T-helper 1 cell treated with Interleukin-12 subunit alpha and Interleukin-12 subunit beta and Interleukin-4 antibody, amounts not matched to agents 30 μg/mL and 1 μg/mL, for 36 hours (primary cell): ENCODE data around the gene DNAI7.

ENCODE experiments used
- H3K27ac Mint-ChIP-seq: one replicate; pipeline ENCODE4 v1.8.0; 2021; ENCODE audit warnings: mild to moderate bottlenecking, mixed read lengths
- H3K27me3 Mint-ChIP-seq: one replicate; pipeline ENCODE4 v1.8.0; 2021; ENCODE audit warnings: low read depth, mixed read lengths
- H3K36me3 Mint-ChIP-seq: one replicate; pipeline ENCODE4 v1.8.0; 2021; ENCODE audit warnings: low read depth, mixed read lengths
- H3K4me1 Mint-ChIP-seq: one replicate; pipeline ENCODE4 v1.8.0; 2021; ENCODE audit warnings: low read depth, mixed read lengths
- H3K4me3 Mint-ChIP-seq: one replicate; pipeline ENCODE4 v1.8.0; 2021; ENCODE audit warnings: mild to moderate bottlenecking, moderate library complexity, mixed read lengths
- H3K9me3 Mint-ChIP-seq: one replicate; pipeline ENCODE4 v1.8.0; 2021; ENCODE audit warnings: mixed read lengths

DNAI7 gene

GRCh38 chr12:25101092-25101445, 93.9 kb downstream of the DNAI7 start:
- Mint-ChIP-seq H3K27ac (no peak overlapping the region), H3K9me3 (no peaks in the 10 kb centered on the region), H3K27me3 (no peaks in the 10 kb centered on the region), H3K36me3 (peaks cover 18% of the 10 kb centered on the region), H3K4me3 (no peak overlapping the region), H3K4me1 (peaks cover 3% of the 10 kb centered on the region)

DNA sequence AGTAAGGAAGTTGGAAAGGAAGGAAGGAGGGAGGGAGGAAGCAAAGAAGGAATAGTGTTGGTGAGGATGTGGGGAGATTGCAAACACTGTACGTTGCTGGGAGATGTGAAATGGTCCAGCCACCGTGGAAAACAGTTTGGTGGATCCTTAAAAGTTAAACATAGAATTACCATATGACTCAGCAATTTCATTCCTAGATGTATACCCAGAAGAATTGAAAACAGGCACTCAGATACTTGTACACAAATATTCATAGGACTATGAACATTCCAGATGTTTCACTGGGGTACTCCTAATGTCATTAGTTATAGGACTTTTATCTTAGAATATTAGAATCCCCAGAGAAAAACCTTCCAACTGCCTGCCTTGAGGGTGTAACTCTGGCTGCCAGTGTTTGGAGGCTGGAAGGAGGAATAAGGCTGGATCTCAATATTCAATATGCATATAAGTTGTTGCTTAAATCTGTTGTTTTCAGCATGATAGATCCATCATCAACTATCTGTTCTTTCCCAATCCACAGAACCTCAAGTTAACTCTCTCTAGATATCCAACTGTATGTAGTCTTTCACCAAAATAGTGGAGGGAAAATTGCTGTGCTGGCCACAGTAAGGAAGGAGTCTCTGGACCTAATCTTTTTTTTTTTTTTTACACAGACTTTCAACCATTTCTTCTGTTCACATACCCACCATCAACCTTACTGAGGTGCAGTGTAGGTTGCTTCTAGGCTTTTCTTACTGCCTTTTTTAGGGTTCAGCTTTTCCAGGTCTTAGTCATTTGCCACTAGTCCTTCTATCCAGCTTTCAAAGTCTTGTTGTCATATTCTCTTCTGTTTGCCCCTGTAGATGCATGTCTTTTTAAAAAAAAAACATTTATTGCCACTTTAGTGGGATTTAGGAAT, 94.5 kb downstream of the DNAI7 start:
- no peak overlapping the region for H3K27ac Mint-ChIP-seq
- H3K27me3 Mint-ChIP-seq: no peaks in the 10 kb centered on the region
- no peaks in the 10 kb centered on the region for H3K9me3 Mint-ChIP-seq
- peaks cover 22% of the 10 kb centered on the region for H3K36me3 Mint-ChIP-seq
- no peak overlapping the region for H3K4me3 Mint-ChIP-seq
- peaks cover 3% of the 10 kb centered on the region for H3K4me1 Mint-ChIP-seq

DNA sequence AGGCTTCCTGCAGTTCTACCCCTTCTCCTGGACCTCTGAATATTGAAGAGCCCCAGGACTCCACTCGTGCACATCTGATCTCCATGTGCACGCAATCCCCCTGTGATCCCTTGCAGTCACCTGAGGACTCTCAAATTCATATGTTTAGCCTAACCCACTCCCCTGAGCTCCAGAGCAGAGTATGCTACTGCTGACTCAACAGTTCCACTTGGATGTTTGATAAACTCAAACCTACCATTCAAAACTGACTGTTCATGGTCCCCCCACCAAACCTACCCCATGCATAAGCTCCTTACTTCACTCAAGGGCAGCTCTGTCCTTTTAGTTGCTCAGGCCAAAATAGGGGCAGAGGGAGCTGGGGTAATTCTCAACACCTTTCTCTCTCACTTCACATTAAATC, 96.0 kb downstream of the DNAI7 start:
- Mint-ChIP-seq H3K36me3 (peaks cover 25% of the 10 kb centered on the region), H3K27ac (no peak overlapping the region), H3K9me3 (peaks cover 6% of the 10 kb centered on the region), H3K4me3 (no peak overlapping the region), H3K27me3 (no peaks in the 10 kb centered on the region), H3K4me1 (peaks cover 3% of the 10 kb centered on the region)

GRCh38 chr12:25089738-25090137, 105.2 kb downstream of the DNAI7 start:
- Mint-ChIP-seq H3K36me3 (peaks cover 45% of the 10 kb centered on the region), H3K4me1 (peaks cover 6% of the 10 kb centered on the region), H3K27ac (no peak overlapping the region), H3K27me3 (no peaks in the 10 kb centered on the region), H3K9me3 (peaks cover 3% of the 10 kb centered on the region), H3K4me3 (no peak overlapping the region)

DNA sequence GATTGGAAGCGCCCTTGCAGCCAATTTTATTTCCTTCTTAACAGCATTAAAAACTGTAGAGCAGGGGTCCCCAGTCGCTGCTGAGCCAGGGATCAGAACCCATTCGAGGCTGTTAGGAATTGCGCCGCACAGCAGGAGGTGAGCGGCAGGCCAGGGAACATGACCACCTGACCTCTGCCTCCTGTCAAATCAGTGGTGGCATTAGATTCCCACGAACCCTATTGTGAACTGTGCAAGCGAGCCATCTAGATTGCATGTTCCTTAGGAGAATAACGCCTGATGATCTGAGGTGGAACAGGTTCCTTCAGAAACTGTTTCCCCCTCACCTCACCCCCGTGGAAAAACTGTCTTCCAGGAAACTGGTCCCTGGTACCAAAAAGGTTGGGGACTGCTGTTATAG, 107.4 kb downstream of the DNAI7 start:
- Mint-ChIP-seq H3K9me3 (no peaks in the 10 kb centered on the region), H3K27ac (peak overlapping the region; percentile 58), H3K4me3 (no peak overlapping the region), H3K36me3 (peaks cover 37% of the 10 kb centered on the region), H3K27me3 (no peaks in the 10 kb centered on the region), H3K4me1 (peaks cover 6% of the 10 kb centered on the region)

GRCh38 chr12:25084816-25085215, 110.1 kb downstream of the DNAI7 start:
- Mint-ChIP-seq H3K36me3 (peaks cover 24% of the 10 kb centered on the region), H3K9me3 (no peaks in the 10 kb centered on the region), H3K4me3 (no peak overlapping the region), H3K27ac (no peak overlapping the region), H3K4me1 (peaks cover 3% of the 10 kb centered on the region), H3K27me3 (no peaks in the 10 kb centered on the region)

- Mint-ChIP-seq H3K4me3 (no peak overlapping the region), H3K4me1 (peaks cover 3% of the 10 kb centered on the region), H3K36me3 (peaks cover 25% of the 10 kb centered on the region), H3K9me3 (no peaks in the 10 kb centered on the region), H3K27me3 (no peaks in the 10 kb centered on the region), H3K27ac (no peak overlapping the region)
These were observed 111.7 kb downstream of the DNAI7 start for GRCh38 chr12:25083211-25083610.

- peaks cover 25% of the 10 kb centered on the region for H3K36me3 Mint-ChIP-seq
These were observed 112.3 kb downstream of the DNAI7 start for GRCh38 chr12:25082628-25083027.

GRCh38 chr12:25079393-25079792, 115.6 kb downstream of the DNAI7 start:
- no peak overlapping the region for H3K4me3 Mint-ChIP-seq

More at GRCh38 chr12:25082628-25083027, 112.3 kb downstream of the DNAI7 start:
- no peaks in the 10 kb centered on the region for H3K27me3 Mint-ChIP-seq
- H3K27ac Mint-ChIP-seq: no peak overlapping the region
- H3K4me3 Mint-ChIP-seq: no peak overlapping the region
- H3K9me3 Mint-ChIP-seq: no peaks in the 10 kb centered on the region
- H3K4me1 Mint-ChIP-seq: no peaks in the 10 kb centered on the region

GRCh38 chr12:25074954-25075353, 120.0 kb downstream of the DNAI7 start:
- no peaks in the 10 kb centered on the region for H3K9me3 Mint-ChIP-seq
- no peaks in the 10 kb centered on the region for H3K27me3 Mint-ChIP-seq
- peaks cover 11% of the 10 kb centered on the region for H3K4me1 Mint-ChIP-seq
- no peak overlapping the region for H3K27ac Mint-ChIP-seq
- peaks cover 37% of the 10 kb centered on the region for H3K36me3 Mint-ChIP-seq
- H3K4me3 Mint-ChIP-seq: no peak overlapping the region

More at GRCh38 chr12:25079393-25079792, 115.6 kb downstream of the DNAI7 start:
- H3K27ac Mint-ChIP-seq: no peak overlapping the region
- H3K36me3 Mint-ChIP-seq: peaks cover 14% of the 10 kb centered on the region
- H3K27me3 Mint-ChIP-seq: no peaks in the 10 kb centered on the region
- no peaks in the 10 kb centered on the region for H3K9me3 Mint-ChIP-seq
- H3K4me1 Mint-ChIP-seq: peaks cover 1% of the 10 kb centered on the region

- H3K4me1 Mint-ChIP-seq: peaks cover 15% of the 10 kb centered on the region
- no peak overlapping the region for H3K4me3 Mint-ChIP-seq
- H3K27me3 Mint-ChIP-seq: no peaks in the 10 kb centered on the region
- no peak overlapping the region for H3K27ac Mint-ChIP-seq
- peaks cover 35% of the 10 kb centered on the region for H3K36me3 Mint-ChIP-seq
- H3K9me3 Mint-ChIP-seq: no peaks in the 10 kb centered on the region
These were observed 120.8 kb downstream of the DNAI7 start for GRCh38 chr12:25074113-25074512.

GRCh38 chr12:25072906-25073650, 121.9 kb downstream of the DNAI7 start:
- Mint-ChIP-seq H3K9me3 (no peaks in the 10 kb centered on the region), H3K36me3 (peaks cover 41% of the 10 kb centered on the region), H3K4me1 (peaks cover 19% of the 10 kb centered on the region), H3K27me3 (no peaks in the 10 kb centered on the region), H3K4me3 (no peak overlapping the region), H3K27ac (no peak overlapping the region)

DNA sequence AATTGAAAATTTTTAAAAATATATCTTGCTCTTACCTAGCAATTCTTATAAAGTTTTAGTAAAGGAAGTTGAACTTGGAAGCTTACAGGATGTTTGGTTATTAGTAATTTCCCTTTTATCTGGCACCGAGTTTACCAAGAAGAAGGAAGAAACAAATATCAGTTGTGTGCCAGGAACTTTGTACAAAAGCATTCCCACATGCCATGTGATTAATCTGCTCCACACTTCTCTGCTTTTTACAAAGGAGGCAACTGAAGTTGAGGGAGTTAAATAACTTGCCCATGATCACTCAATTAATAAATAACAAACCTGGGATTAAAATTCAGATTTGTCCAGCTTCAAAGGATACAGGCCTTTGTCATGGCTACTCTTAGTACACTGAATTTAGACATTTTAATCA, 123.6 kb downstream of the DNAI7 start:
- peaks cover 49% of the 10 kb centered on the region for H3K36me3 Mint-ChIP-seq
- no peaks in the 10 kb centered on the region for H3K9me3 Mint-ChIP-seq
- H3K4me3 Mint-ChIP-seq: no peak overlapping the region
- peaks cover 22% of the 10 kb centered on the region for H3K4me1 Mint-ChIP-seq
- H3K27ac Mint-ChIP-seq: no peak overlapping the region
- no peaks in the 10 kb centered on the region for H3K27me3 Mint-ChIP-seq

DNA sequence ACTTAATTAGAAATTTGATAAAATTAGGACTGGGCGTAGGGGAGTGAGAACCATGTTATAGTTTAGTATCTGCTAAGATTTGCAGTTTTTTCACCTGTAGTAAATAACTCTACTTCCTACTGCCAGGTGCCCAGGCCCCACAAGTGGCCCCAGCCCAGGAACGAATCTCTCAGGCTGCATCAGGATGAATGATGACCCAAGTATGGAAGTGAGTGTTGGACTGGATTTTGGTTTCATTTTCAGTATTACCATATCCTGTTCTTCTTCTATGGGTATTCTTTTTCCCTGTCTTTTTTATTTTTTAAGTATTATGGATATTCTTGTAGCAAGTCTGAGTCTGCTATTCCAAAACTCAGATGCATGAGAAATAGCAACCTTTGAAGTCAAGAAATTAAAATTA, 125.7 kb downstream of the DNAI7 start:
- peaks cover 52% of the 10 kb centered on the region for H3K36me3 Mint-ChIP-seq
- H3K27ac Mint-ChIP-seq: peak overlapping the region; percentile 19
- H3K4me3 Mint-ChIP-seq: no peak overlapping the region
- no peaks in the 10 kb centered on the region for H3K27me3 Mint-ChIP-seq
- H3K4me1 Mint-ChIP-seq: peaks cover 24% of the 10 kb centered on the region
- H3K9me3 Mint-ChIP-seq: no peaks in the 10 kb centered on the region

GRCh38 chr12:25065035-25065434, 129.9 kb downstream of the DNAI7 start:
- Mint-ChIP-seq H3K27me3 (no peaks in the 10 kb centered on the region), H3K36me3 (peaks cover 41% of the 10 kb centered on the region), H3K4me1 (peaks cover 37% of the 10 kb centered on the region), H3K4me3 (no peak overlapping the region), H3K27ac (no peak overlapping the region), H3K9me3 (no peaks in the 10 kb centered on the region)
